Measurements from ENCODE around the gene SBF2.
A peak's percentile ranks its signal among the peaks of the same experiment; 100 is the strongest.

The SBF2 gene

DNA sequence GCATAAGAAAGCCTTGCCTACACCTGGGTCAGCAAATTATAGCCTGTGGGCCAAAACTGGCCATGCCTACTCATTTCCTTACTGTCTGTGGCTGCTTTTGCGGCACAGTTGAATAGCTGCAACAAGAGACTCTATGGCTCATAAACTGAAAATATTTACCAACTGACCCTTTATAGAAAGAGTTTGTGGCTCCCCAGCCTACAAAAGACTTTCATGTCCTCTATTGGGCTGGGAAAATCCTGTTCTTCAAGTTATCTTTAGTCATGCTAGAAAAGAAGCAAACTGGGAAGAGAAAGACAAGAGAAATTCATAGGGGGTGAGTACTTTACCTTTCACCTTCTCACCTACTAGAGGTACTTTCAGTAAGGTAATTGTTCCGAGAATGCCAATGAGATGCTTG is 455.1 kb downstream of the SBF2 start:
- no peak for DNase-seq

DNA sequence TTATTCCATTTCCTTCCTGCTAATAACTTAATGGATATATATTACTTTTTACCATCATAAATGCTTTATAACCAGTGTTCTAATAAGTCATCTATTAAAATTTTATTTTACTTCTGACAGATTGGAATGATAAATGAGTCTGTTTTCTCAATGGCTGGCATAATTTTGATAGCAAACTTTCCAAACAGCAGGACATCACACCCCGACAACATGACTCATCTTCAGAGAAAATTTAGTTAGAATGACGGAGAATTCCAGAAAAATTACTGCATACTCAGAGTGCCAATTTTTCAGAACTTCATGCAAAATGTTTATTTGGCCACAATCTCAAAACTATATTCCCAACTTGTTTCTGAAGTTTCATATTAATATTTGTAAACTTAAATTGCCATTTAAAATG is 455.8 kb downstream of the SBF2 start:
- no peak for DNase-seq

DNA sequence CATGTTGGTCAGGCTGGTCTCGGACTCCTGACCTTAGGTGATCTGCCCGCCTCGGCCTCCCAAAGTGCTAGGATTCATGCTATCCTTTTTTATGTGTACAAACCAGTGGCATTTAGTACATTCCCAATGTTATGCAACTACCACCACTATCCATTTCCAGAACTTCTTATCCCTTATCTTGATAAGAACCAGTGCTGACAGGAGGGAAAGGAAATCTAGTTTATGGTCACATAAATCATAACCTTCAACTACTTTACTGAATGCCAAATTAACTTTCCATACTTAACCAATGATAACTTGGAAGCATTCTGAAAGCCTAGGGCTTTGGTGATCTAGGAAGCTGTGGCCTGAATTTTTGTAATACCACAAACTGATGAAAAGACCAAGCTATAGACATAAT is 459.7 kb downstream of the SBF2 start:
- no peak for DNase-seq

DNA sequence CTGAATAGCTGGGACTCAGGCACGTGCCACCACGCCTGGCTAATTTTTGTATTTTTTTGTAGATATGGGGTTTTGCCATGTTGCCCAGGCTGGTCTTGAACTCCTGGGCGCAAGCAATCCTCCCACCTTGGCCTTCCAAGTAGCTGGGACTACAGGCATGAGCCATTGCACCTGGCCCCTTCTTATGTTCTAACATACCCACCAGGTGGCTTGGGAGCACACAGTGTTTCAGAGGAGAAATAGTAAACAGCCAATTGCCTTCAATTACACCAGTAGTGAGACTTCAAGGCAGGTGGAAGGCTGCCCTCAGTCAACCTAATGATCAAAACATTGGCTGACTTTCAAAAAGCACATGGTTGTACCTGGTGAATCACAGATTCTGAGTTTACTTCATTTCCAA is 462.9 kb downstream of the SBF2 start:
- peak; percentile 59 for DNase-seq

DNA sequence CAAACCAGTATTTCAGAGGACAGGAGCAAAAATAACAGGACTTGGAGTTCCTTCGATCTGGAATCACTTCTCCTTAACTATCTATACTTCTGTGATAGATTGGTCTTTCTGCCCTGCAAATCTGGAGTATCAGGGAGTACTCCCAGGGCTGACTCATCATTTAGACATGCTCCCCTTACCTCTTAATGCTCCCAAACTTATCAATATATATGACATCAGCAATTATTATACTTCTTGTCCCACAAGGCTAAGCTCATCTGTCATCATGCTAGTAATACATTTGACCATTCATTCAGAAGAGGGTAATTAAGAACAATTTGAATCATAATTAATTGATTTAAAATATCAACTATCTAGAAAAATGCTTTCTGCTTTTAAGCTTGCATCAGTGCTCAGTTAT is 466.3 kb downstream of the SBF2 start:
- DNase-seq, result no peak

DNA sequence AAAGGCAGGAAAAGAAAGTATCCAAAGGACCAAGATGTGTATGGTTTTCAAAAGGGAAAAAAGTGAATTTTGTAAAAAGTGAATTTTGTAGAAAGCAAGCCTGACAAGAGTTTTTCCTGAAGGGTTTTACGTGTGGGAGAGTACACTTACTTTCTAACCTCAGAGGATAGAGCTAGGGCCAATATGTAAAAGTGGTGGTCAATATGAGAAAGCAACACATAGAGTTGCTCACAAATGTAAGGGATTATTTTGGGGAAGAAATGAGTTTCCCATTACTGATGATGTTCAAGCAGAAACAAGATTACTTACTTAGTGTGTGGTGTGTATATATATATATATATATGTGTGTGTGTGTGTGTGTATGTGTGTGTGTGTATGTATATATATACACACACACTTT is 467.6 kb downstream of the SBF2 start:
- DNase-seq, result no peak

DNA sequence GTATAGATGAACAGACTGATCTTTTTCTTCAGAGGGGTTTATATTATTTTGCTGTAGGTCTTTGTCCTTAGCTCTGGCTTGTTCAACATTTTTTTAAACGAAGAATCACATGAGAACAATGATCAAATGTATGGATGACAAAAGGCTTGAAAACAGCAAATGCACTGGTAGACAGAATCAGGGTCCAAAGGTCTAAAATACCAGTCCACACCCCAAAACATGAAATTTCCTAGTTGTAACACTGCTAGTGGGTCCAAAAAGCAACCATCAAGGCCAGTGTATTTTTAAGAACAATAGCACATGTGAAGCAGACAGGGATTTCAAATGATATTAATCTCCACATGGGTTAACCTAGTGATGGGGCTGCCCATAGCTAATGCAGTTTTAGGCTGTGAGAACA is 468.1 kb downstream of the SBF2 start:
- no peak for DNase-seq

DNA sequence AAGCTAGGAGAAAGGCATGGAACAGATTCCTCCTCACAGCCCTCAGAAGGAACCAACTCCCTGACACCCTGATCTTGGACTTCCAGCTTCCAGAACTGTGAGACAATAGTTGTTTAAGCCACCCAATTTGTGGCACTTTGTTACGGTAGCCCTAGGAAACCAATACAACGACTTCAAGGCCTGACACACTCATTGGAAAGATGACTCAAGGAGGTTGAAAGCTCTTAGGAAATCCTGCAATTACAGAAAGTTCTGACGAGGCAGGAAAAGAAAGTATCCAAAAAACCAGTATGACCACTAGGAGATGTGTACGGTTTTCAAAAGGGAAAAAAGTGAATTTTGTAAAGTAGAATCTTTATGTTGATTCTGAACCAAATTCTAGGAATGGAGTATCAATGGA is 468.7 kb downstream of the SBF2 start:
- no peak for DNase-seq

DNA sequence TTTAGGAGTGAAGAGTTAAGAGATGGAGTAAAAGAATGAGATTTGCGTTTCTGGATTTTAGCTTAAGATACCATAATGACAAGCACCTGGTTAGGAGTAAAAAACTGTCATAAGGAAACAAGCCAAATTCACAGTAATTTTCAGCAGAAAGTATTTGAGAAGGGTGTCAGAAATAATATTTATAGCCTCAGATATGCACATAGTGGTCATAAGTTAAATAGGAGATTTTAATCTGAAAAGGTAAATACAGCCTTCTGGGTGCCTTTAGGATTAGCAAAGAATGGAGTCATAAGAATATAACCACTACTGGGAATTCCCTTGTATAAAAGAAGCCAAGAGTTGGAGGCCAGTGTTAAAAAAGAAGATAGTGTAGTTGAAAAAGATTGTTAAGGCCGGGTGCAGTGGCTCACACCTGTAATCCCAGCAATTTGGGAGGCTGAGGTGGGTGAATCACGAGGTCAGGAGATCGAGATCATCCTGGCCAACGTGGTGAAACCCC is 470.1 kb downstream of the SBF2 start:
- no peak for DNase-seq

DNA sequence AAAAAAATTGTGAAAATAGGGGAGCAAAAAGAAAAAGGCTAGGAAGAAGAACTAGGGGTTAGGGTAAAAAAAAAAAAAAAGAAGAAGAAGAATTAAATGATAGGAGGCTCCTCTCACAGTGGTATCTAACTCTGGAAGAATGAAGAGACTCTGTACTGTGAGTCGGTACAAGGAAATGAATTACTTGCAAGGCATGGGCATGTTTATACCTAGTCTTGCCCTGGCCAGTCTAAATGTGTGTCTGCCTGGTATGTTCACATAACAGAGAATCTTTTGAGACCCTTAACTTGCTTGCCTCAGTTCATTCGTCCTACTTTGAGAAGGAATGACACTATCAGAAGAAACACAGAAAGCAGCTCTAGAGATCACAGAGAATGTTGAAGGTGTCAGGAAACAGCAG is 470.6 kb downstream of the SBF2 start:
- no peak for DNase-seq

DNA sequence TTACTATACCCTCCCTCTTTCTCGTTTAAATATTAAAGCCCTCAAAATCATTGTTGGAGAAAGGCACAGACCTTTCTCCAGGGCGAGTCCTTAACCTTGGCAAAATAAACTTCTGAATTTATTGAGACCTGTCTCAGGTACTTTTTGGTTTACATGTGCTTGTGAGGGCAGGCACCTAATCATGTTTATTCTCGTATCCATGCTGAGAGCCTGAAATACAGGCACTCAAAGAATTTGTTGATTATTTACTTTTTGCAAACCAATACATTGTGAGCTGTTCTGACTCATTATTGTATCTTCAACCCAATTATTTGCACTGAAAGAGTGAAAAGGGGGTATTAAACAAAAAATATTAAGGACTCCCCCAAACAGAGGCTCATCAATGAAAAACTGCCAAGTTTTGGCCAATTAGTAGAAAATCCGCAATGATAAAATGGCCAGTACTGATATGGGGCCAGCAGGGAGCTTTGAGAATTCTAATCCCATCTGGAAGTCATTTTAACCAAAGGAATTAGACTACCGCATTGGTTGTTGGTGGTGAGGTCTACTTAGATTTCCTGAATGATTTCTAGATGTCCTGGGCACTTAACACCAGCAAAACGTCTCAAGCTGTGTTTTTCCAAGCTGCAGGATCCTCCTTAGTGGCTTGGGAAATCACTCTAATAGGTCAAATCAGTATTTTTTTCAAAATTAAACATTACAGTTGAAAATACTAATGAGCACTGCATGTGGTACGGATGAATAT is 472.8 kb downstream of the SBF2 start:
- no peak for DNase-seq

DNA sequence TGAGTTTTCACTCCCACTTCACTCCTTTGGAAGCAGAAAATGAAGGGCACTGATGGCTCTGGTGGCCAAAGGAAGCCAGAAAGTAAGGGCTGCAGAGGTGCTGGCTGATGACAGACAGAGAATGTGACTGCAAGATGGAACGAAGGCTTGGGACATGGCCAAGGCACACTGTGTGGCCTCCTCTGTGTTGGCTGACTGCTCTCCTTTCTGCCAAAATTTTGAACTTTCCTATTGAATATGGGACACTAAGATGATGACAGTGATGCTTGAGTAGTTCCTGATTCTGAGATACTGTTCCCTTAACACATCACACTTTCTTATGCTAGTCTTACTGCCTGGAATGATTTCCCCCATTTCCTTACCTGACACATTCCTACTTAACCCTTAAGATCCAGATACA is 473.8 kb downstream of the SBF2 start:
- no peak for DNase-seq

DNA sequence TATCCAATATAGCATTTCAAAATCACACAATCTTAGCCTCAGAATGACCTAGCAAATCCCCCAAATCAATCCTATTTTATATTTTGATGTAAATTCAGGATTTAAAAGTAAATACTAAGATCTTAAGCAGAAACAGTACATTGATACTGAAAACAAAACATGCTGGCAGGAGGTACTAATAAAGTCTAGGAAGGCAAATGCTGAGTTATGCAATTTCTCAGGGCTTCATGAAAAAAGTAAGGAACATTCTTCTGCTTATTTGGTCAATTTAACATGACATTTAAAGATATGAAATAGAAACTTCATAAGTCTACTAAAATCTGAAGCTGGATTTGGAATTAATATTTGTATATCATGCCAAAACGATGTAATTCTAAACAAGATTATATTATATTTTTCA is 476.8 kb downstream of the SBF2 start:
- no peak for DNase-seq

DNA sequence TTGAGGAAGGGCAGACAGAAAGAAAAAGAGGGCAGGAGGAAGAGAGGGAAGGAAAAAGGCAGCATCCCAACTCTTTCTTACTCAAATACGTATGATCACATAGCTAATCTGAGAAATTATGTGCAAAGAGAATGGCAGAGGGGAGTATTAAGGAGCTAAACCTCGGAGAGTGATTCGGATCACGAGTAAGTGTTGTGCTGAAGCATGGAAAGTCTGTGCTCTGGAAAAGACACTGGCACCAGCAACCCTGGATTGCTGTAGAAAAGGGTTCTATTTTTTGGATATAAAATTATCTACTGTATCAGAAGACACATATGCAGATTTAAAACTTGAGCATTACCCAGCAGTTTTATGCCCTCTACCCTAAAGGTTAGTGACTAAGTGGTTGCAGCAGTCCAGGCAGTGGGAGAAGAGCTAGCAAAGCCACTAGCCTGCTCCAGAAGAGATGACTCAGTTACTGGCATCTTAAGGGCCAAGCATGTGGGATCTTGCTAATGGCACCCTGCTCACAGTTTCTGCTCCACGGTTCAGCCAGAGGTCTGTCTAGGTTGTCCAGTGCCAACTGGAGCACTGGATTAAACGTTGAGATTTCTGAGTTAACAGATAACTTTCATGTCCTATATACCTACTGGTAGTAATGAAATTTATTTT is 478.4 kb downstream of the SBF2 start:
- no peak for DNase-seq

DNA sequence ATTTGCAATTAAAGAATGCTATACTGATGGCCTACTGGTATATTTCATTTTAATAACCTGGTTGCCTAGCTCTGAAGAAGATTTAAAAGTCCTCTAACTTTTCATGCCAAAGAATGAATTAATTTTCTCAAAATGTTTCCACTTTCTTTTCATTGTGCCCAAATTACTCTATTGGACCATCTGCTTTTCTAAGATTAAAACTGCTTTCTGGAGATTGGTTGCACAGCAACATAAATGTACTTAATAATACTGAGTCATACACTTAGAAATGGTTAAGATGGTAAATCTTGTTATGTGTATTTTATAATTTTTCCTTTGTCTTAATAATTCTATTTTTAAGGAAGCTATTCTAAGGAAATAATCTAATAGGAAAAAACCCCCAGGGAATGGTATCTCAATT is 479.9 kb downstream of the SBF2 start:
- DNase-seq, result no peak

DNA sequence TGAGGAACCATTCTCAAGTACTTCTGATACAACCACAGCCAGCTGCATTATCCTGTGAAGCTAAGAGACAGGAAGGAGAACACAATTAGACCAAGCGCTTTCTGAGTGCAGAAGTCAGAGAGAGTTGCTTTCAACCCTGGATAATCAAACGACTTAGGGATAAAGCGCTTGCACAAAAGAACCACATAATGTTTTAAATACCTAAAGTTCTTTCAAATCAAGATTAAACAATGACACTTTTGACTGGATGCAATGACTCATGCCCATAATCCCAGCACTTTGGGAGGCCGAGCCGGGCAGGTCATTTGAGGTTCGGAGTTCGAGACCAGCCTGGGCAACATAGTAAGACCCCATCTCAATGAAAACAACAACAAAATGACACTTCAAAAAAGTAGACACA is 485.1 kb downstream of the SBF2 start:
- no peak for DNase-seq

DNA sequence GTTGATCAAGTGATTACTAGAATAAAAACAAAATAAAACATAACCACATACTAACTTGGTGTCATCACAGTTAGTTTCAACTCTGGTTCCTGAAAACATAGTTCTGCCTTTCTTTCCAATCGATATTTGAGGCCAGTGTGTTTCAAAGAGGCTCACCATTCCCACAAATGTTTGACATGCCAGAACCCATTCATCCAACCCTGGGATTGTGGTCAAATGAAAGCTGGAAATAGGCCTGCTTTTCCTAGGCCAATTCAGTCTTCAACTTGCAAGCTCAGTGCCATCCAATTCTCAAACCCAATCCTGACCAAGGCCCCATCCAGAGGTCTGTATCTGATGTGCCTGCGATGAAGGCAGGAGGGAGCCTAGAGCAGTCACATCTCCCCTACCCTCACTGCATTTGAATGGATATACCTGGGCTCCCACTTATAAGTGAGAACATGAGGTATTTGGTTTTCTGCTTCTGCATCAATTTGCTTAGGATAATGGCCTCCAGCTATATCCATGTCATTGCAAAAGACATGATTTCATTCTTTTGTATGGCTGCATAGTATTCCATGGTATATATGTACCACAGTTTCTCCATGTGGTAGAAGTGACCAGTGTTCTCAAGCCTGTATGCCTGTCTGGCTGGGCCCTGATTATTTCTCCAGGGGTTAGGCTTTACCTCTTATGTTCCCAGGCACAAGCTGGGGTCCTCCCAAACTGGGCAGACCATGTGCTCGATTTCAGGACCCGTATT is 486.9 kb downstream of the SBF2 start:
- DNase-seq, result no peak

DNA sequence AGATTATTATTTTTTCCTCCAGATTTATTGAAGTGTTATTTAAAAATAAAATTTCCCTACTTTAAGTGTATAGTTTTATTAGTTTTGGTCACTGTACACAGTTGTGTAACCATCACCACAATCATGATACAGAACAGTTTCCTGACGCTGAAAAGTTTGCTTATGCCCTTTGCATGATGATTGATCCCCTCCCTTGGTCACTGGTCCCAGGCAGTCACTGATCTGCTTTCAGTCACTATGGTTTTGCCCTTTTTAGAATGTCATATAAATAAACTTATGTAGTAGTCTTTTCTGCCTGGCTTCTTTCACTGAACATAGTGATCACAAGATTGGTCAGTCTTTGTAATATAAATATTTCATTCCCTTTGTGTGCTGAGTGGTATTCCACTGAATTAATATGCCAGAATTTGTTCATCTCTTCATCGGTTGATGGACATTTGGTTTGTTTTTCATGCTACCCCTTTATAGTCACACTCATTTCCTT is 489.6 kb downstream of the SBF2 start:
- no peak for DNase-seq

DNA sequence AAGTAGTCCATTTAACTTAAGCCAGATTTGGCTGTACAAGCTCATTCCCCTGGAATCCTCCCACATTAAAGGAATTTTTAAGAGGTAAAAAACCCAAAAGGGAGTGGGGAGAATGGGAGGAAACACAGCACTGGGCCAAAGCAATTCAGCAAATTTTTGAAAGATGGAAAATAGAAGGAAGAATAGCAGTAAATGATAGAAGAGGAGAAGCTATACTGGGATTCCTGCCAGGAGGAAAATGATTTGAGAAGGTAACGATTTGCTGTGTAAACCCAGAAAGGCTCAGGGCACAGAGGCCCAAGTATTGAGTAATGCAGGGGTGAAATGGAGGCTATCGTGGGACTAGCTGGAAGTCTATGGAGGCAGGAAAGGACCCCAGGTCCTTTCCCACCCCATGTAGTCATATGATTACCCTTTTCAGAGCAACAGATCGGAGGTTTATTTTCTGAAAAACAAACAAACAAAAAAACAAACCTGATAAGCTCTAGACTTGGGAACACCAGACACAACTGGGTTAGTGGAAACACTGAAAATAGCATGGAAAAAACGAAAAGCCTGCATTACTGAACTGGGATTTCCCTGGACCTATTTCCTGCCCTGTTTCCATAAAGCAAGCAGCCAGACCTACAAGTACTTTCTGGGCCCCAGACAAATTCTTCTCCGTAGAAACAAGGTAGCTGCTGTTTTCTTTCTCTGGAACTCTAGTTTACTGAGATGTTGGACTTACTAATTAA is 490.2 kb downstream of the SBF2 start:
- no peak for DNase-seq

DNA sequence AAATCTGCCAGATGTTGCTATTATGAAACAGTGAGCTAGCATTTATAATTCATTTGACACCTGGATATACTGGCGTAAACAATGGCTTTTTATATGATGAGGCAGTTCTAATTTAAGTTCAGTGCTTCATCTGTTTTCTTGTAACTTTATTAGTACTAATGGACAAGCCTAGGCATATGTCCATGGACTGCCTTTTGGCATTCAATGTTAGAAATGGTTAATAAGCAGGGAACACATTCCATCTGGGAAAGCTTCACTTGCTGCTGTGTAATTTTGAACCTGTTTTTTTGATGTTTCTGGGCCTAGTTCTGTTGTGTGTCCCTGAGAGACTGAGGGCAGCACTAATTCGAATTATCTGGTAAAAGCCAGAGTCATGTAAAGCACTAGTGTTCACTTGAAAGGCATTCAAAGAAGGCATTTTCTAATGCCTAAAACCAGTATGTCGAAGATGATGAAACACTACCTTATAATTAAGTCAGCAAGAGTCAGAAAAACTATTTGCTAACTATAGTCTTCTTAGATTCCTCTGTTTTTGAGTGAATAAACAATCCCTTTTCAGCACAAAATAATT is 491.6 kb downstream of the SBF2 start:
- DNase-seq, result no peak

DNA sequence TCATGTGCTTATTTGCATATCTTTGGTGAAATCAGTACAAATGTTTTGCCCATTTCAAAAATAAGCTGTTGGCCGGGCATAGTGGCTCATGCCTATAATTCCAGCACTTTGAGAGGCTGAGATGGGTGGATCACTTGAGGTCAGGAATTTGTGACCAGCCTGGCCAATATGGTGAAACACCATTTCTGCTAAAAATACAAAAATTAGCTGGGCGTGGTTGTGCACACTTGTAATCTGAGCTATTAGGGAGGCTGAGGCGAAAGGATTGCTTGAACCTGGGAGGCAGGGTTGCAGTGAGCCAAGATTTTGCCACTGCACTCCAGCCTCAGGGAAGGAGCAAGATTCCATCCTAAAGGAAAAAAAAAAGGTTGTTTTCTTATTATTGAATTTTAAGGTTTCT is 494.1 kb downstream of the SBF2 start:
- no peak for DNase-seq

DNA sequence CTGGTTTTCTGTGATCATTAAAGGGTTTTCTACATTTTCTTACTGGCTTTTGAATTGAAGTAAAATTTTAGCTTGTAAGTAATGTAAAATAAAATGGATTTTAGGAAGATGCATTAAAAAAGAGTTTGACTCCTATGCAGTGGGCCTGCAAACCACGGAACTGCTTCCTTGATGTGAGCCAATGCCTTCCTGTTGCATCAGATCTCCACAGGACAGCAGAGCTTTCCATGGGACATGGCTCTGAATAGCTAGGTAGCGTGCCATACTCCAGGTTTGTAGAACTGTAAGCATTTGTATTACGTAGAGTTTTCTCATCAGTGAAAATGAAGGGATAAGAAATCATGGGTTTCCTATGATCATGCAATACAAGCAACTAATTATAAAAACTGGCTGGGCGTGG is 496.7 kb downstream of the SBF2 start:
- no peak for DNase-seq

DNA sequence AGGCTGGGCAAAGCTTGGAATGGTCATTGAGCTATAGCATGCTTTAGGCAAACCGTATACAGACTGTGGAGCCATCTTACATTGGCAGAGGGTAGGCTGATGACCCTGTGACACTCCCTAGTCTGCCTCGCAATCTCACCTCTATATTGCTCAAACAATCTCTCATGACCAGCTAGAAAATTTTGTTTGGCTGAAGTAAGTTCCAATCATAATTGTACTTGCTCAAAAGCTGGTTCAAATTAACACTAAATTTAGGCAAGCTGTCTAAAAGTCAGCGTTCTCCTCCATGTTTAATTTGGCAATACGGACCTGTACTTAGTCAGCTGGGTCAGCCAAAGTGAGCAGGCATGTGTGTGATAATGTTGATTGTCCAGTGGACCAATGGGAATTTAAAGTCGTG is 497.2 kb downstream of the SBF2 start:
- DNase-seq, result no peak
